Endothelial cell (in vitro differentiated cells): ENCODE data around the gene SH2D2A. TPM values are rescaled to one million over a fixed set of nuclear protein-coding genes. Genes with fewer than 3 reads are reported as not detected.

Experiments used
- DNase-seq: peaks from one replicate; pipeline ENCODE4 v3.0.0; 2021; ENCODE audit warnings: low spot score
- H3K27ac Mint-ChIP-seq: one replicate; pipeline ENCODE4 v1.8.0; 2021; ENCODE audit warnings: mixed read lengths, inconsistent platforms; ENCODE audit not compliant: unreplicated experiment
- H3K27me3 Mint-ChIP-seq: one replicate; pipeline ENCODE4 v1.8.0; 2021; ENCODE audit warnings: mild to moderate bottlenecking, moderate library complexity, mixed read lengths, inconsistent platforms; ENCODE audit not compliant: unreplicated experiment
- H3K36me3 Mint-ChIP-seq: one replicate; pipeline ENCODE4 v1.8.0; 2021; ENCODE audit warnings: mild to moderate bottlenecking, low read depth, mixed read lengths, inconsistent platforms; ENCODE audit not compliant: unreplicated experiment
- H3K4me1 Mint-ChIP-seq: one replicate; pipeline ENCODE4 v1.8.0; 2021; ENCODE audit warnings: mild to moderate bottlenecking, mixed read lengths, inconsistent platforms; ENCODE audit not compliant: unreplicated experiment
- H3K4me3 Mint-ChIP-seq: one replicate; pipeline ENCODE4 v1.8.0; 2021; ENCODE audit warnings: mild to moderate bottlenecking, mixed read lengths, inconsistent platforms; ENCODE audit not compliant: unreplicated experiment
- H3K9me3 Mint-ChIP-seq: one replicate; pipeline ENCODE4 v1.8.0; 2021; ENCODE audit warnings: mixed read lengths, inconsistent platforms; ENCODE audit not compliant: unreplicated experiment
- CTCF ChIP-seq: fragments of 200-600 bp; sonication (generic); IDR thresholded peaks from one replicate; pipeline ENCODE4 v1.5.0; 2021; ENCODE audit warnings: antibody characterized with exemption; ENCODE audit not compliant: unreplicated experiment
- total RNA-seq: library from RNA; stranded (reverse); fragmentation: NEBNext Ultra II Directional; extraction: Animal tissue kit (Norgen Biotek cat#: 25700); gene quantifications from one replicate; pipeline ENCODE4 v1.2.1, GENCODE V29; 2021; ENCODE audit not compliant: unreplicated experiment

Gene SH2D2A
- total RNA-seq, 1 donor from 2014 or later = not detected

GRCh38 chr1:156795374-156795733 lies 21.3 kb downstream of the SH2D2A start:
- H3K4me1 Mint-ChIP-seq = peaks cover 16% of the 10 kb centered on the region
- peak overlapping the region; percentile 77 for H3K4me3 Mint-ChIP-seq
- peaks cover 36% of the 10 kb centered on the region for H3K36me3 Mint-ChIP-seq
- H3K27me3 Mint-ChIP-seq = no peaks in the 10 kb centered on the region
- TF ChIP-seq CTCF = no peak
- H3K9me3 Mint-ChIP-seq = no peaks in the 10 kb centered on the region
- DNase-seq = no peak
- H3K27ac Mint-ChIP-seq = no peak overlapping the region

GRCh38 chr1:156794506-156795373 lies 21.9 kb downstream of the SH2D2A start:
- Mint-ChIP-seq H3K27me3 (no peaks in the 10 kb centered on the region), H3K36me3 (peaks cover 39% of the 10 kb centered on the region), H3K4me1 (peaks cover 19% of the 10 kb centered on the region), H3K4me3 (no peak overlapping the region), H3K9me3 (no peaks in the 10 kb centered on the region), H3K27ac (no peak overlapping the region)
- no peak for TF ChIP-seq CTCF
- DNase-seq = no peak

GRCh38 chr1:156789621-156790318 lies 26.9 kb downstream of the SH2D2A start:
- peak overlapping the region; percentile 17 for H3K27ac Mint-ChIP-seq
- H3K9me3 Mint-ChIP-seq = no peaks in the 10 kb centered on the region
- peaks cover 39% of the 10 kb centered on the region for H3K36me3 Mint-ChIP-seq

GRCh38 chr1:156788136-156788535 lies 28.5 kb downstream of the SH2D2A start:
- peaks cover 55% of the 10 kb centered on the region for H3K4me1 Mint-ChIP-seq
- peaks cover 38% of the 10 kb centered on the region for H3K36me3 Mint-ChIP-seq
- H3K27ac Mint-ChIP-seq = no peak overlapping the region
- H3K4me3 Mint-ChIP-seq = no peak overlapping the region
- no peak for DNase-seq
- no peaks in the 10 kb centered on the region for H3K9me3 Mint-ChIP-seq
- H3K27me3 Mint-ChIP-seq = peaks cover 2% of the 10 kb centered on the region
- no peak for TF ChIP-seq CTCF

More at GRCh38 chr1:156789621-156790318, 26.9 kb downstream of the SH2D2A start:
- no peak for TF ChIP-seq CTCF
- no peak overlapping the region for H3K4me3 Mint-ChIP-seq
- H3K4me1 Mint-ChIP-seq = peaks cover 51% of the 10 kb centered on the region
- no peak for DNase-seq
- H3K27me3 Mint-ChIP-seq = peaks cover 2% of the 10 kb centered on the region

- Mint-ChIP-seq H3K9me3 (no peaks in the 10 kb centered on the region), H3K4me3 (no peak overlapping the region), H3K36me3 (peaks cover 41% of the 10 kb centered on the region), H3K27ac (no peak overlapping the region), H3K27me3 (peaks cover 2% of the 10 kb centered on the region), H3K4me1 (peaks cover 61% of the 10 kb centered on the region)
- TF ChIP-seq CTCF = no peak
- no peak for DNase-seq
Observed at GRCh38 chr1:156786640-156787039, 30.0 kb downstream of the SH2D2A start.
